ENCODE measurements around the gene POLR3A. TPM values are rescaled to one million over a fixed set of nuclear protein-coding genes. Genes with fewer than 3 reads are reported as not detected.
"Not testable (repeated sequence)": the region's sequence is repeated elsewhere in the genome, so short reads cannot be mapped to it uniquely, and the experiment has no call there.

The POLR3A gene
- total RNA-seq, 1 donor from 2014 or later = 5.6 TPM

GRCh38 chr10:78025685-78026364, 3.5 kb downstream of the POLR3A start:
- ATAC-seq = no peak
- no peak for DNase-seq (ENCODE audit: low spot score)

DNA sequence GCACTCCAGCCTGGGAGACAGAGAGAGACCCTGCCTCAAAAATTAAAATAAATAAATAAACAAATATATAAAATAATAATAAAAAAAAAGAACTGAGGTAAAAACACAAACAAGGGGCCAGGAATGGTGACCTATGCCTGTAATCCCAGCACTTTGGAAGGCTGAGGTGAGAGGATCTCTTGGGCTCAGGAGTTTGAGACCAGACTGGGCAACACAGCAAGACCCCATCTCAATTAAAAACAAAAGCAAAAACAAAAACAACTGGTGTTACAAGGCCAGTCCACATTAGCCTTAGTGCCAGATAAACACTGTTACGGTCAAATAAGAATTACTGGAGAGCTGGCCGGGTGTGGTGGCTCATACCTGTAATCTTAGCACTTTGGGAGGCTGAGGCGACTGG, 5.6 kb downstream of the POLR3A start:
- DNase-seq (ENCODE audit: low spot score) = no peak
- no peak for ATAC-seq

GRCh38 chr10:78021201-78021600, 8.1 kb downstream of the POLR3A start:
- no peak for ATAC-seq

DNA sequence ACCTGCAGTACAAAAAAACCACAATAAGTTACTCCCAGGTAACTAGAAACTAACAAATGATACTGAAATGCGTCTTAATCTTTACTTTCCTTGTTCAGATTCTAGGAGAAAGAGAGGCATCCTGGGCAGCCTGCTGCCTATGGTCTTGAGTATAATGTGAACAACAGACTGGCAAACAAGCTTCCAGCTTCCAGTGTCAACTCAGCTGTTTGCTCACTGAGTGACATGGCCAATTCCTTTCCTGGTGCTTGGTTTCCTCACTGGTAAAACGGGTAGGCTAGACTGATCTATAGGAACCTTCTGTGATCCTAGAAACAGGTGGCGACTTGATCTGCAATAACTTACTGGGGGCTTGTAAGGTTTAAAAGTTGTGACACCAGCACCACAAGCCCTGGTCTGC, 10.1 kb downstream of the POLR3A start:
- DNase-seq (ENCODE audit: low spot score) (no peak), ATAC-seq (no peak)

More at GRCh38 chr10:78021201-78021600, 8.1 kb downstream of the POLR3A start:
- DNase-seq (ENCODE audit: low spot score) = no peak

GRCh38 chr10:78017856-78018255, 11.5 kb downstream of the POLR3A start:
- ATAC-seq (no peak), DNase-seq (ENCODE audit: low spot score) (no peak)

- DNase-seq (ENCODE audit: low spot score) = no peak
- ATAC-seq = no peak
These were observed 13.8 kb downstream of the POLR3A start for GRCh38 chr10:78015546-78015945.

GRCh38 chr10:78013564-78013963, 15.8 kb downstream of the POLR3A start:
- no peak for DNase-seq (ENCODE audit: low spot score)
- ATAC-seq = peak; percentile 12

DNA sequence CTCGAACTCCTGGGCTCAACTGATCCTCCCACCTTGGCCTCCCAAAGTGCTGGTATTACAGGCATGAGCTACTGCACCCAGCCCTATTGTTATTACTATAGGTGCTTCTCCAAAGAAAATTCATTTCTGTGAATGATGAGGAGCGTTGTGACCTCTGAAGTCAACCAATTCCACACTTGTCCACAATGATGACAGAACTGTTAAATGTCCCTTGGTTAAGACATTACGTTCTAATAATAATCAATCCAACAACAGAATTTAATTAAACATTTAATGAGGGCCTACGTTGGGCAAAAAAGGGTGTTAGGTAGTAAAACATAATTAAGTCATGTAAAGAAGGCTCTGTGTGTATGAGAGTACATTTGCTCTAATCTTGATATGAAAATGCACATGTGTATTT, 18.2 kb downstream of the POLR3A start:
- no peak for ATAC-seq
- no peak for DNase-seq (ENCODE audit: low spot score)

GRCh38 chr10:78010278-78010677, 19.0 kb downstream of the POLR3A start:
- DNase-seq (ENCODE audit: low spot score) = no peak
- no peak for ATAC-seq

GRCh38 chr10:78009662-78010061, 19.7 kb downstream of the POLR3A start:
- no peak for ATAC-seq
- DNase-seq (ENCODE audit: low spot score) = no peak

- DNase-seq (ENCODE audit: low spot score) (no peak), ATAC-seq (no peak)
These were observed 22.1 kb downstream of the POLR3A start for GRCh38 chr10:78007172-78007571.

- no peak for ATAC-seq
- no peak for DNase-seq (ENCODE audit: low spot score)
These were observed 24.9 kb downstream of the POLR3A start for GRCh38 chr10:78004215-78005026.

- DNase-seq (ENCODE audit: low spot score) (no peak), ATAC-seq (no peak)
These were observed 26.6 kb downstream of the POLR3A start for GRCh38 chr10:78002541-78003288.

DNA sequence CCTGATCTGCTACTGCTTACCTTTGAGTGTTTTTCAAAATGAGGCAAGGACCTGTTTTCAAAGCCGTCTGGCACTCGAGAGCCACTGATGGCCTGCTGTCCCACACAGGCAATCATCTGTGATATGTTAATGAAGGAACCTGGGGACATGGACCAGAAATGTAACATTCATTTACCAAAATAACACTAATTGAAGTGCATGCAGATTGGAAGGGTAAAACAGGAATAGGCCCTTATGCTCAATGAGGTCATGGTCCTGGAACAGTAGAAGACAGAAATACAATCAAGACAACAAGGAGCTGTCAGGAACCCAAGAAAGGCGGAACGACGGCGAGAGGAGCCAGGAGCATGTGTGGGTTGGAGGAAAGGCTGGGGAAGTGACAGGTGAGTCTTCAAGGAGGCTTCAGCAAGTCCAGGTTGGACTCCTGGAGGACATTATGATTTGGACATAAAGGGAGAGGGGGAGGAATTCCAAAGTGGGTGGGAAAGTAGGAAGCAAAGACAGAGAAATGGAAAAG, 28.3 kb downstream of the POLR3A start:
- no peak for ATAC-seq
- DNase-seq (ENCODE audit: low spot score) = no peak

DNA sequence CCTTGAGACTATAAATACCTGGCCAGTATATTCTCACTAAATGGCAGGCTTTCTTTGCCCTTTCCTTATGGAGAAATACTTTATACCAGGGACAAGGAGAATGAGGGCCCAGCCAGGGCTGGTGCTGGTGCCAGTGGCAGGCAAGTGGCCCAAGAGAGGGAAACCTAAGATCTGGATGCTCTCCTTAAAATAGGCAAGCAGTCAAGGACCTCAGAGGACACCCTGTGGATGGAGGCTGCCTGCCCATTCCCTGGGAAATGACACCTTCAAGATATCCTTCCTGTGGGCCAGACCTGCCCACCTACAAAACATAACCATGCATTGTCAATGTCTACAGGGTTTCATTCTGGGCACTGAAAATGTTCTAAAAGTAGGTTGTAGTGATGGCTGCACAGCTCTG, 29.1 kb downstream of the POLR3A start:
- no peak for ATAC-seq

GRCh38 chr10:77998780-77999179, 30.5 kb downstream of the POLR3A start:
- not testable (repeated sequence) for DNase-seq (ENCODE audit: low spot score); ATAC-seq

More for the DNA sequence above, 29.1 kb downstream of the POLR3A start:
- DNase-seq (ENCODE audit: low spot score) = no peak

DNA sequence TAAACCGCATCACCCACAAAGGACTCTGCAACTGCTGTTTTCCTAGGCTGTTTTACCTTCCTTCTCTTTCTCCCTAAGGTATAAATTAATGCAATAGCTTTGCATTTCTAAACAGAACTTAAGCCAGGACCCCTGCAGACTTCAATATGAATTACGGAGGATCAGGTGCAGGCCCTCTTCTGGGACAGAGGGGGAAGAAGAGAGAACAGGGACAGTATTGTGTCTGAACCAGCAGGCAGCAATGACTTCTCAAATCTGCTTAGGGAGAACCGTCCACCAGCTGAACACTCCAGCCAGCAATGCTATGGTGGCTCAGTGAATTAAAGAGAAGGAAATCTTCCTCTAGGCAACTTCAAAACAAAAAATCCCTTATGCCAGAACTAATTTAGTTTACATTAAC, 35.7 kb downstream of the POLR3A start:
- DNase-seq (ENCODE audit: low spot score) (no peak), ATAC-seq (no peak)

DNA sequence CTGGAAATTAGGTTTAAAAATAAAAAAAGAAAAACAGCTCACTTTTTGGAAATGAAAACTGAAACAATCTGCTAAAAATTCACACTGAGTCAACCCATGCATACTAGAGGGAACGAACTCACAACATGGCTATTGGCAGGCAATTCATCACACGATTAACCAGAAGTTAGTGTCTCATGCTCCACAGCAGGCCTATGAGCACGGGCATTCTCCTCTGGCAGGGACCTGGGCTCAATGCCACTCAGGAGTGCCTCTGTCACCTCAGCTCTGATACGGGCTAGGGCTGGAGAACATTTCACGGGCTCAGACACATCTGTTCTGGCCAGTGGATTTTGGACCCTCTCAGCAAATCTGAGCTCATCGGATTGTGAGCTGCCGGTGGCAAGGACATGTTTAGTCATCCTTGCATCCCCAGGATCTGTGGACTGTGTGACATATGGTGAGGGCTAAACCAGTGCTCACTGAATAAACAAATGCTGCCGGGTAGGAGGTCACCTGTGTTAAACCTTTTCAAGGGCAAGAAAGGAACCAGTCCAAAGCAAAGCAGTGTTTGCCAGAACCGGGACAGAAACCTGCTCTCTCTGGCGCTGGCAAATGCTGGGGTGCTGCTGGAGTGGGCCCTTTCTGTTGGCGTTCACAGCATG, 40.1 kb downstream of the POLR3A start:
- ATAC-seq = no peak
- no peak for DNase-seq (ENCODE audit: low spot score)

GRCh38 chr10:77987671-77988255, 41.6 kb downstream of the POLR3A start:
- DNase-seq (ENCODE audit: low spot score) = no peak
- no peak for ATAC-seq

DNA sequence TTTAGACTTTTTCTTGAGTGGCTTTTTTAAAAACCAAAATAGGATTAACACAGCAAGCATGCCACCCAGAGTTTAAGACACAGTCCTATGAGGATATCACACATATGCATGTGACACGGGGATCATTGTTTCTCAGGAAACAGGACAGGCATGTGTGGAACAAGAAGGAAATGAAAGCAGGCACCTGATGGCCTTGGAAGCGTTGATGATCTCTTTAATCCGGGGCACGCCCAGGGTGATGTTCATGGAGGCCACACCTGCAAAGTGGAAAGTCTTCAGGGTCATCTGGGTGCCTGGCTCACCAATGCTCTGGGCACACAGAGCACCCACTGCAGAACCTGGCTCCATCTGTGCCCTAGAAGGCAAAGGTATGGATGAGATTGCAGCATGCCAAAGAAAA, 44.3 kb downstream of the POLR3A start:
- ATAC-seq (no peak), DNase-seq (ENCODE audit: low spot score) (no peak)
